Limb (tissue), 2 donors: ENCODE measurements around the gene AMY2B.
"Not testable (repeated sequence)": the region's sequence is repeated elsewhere in the genome, so short reads cannot be mapped to it uniquely, and the experiment has no call there.

Experiments
- DNase-seq, 2 donors: peaks; one replicate each; pipeline ENCODE4 v3.0.0-alpha.2; 2016; ENCODE audit errors: extremely low spot score in 2 of 2

AMY2B gene

GRCh38 chr1:103571289-103571688 is at the start of gene AMY2B:
Gene AMY2B (plus strand): TSS chr1:103571589. CDS start chr1:103571603, 14 bp downstream.
- not testable (repeated sequence) for DNase-seq

GRCh38 chr1:103523346-103523745 is 48.0 kb upstream of the AMY2B start:
- no peak for DNase-seq

GRCh38 chr1:103525114-103525606 is 46.2 kb upstream of the AMY2B start:
- DNase-seq = peak; percentile 27 to 41

GRCh38 chr1:103525607-103526507 is 45.5 kb upstream of the AMY2B start, which contains the start of gene RNPC3:
Gene RNPC3 (plus strand): TSS chr1:103525699. CDS start chr1:103526071, 372 bp downstream.
- DNase-seq = peak; percentile 88 to 93

GRCh38 chr1:103527331-103527730 is 44.1 kb upstream of the AMY2B start:
- DNase-seq = no peak

GRCh38 chr1:103529746-103530145 is 41.6 kb upstream of the AMY2B start:
- DNase-seq = no peak

- no peak for DNase-seq
Measured at GRCh38 chr1:103538226-103538625, 33.2 kb upstream of the AMY2B start.

- DNase-seq = no peak
Measured at GRCh38 chr1:103541431-103541830, 30.0 kb upstream of the AMY2B start.

GRCh38 chr1:103546496-103546895 is 24.9 kb upstream of the AMY2B start:
- no peak for DNase-seq

GRCh38 chr1:103547840-103548239 is 23.5 kb upstream of the AMY2B start:
- DNase-seq = no peak

- DNase-seq = no peak
Measured at GRCh38 chr1:103560427-103560826, 11.0 kb upstream of the AMY2B start.

GRCh38 chr1:103561124-103561523 is 10.3 kb upstream of the AMY2B start:
- not testable (repeated sequence) for DNase-seq

GRCh38 chr1:103561643-103562395 is 9.6 kb upstream of the AMY2B start:
- no peak for DNase-seq

- no peak for DNase-seq
Measured at GRCh38 chr1:103563056-103563455, 8.3 kb upstream of the AMY2B start.

- no peak for DNase-seq
Measured at GRCh38 chr1:103569493-103569892, 1.9 kb upstream of the AMY2B start.

GRCh38 chr1:103576065-103576464 is 4.7 kb downstream of the AMY2B start:
- no peak for DNase-seq

GRCh38 chr1:103576784-103577183 is 5.4 kb downstream of the AMY2B start:
- not testable (repeated sequence) for DNase-seq

GRCh38 chr1:103582464-103582863 is 11.1 kb downstream of the AMY2B start:
- no peak for DNase-seq

GRCh38 chr1:103583887-103584286 is 12.5 kb downstream of the AMY2B start:
- DNase-seq = no peak

GRCh38 chr1:103584537-103584936 is 13.1 kb downstream of the AMY2B start:
- no peak for DNase-seq

- DNase-seq = not testable (repeated sequence)
Measured at GRCh38 chr1:103602740-103603139, 31.4 kb downstream of the AMY2B start.

GRCh38 chr1:103616362-103616761 is 45.0 kb downstream of the AMY2B start:
- no peak for DNase-seq
